Measurements from ENCODE around the gene RIPOR2. TPM values are rescaled to one million over a fixed set of nuclear protein-coding genes. Genes with fewer than 3 reads are reported as not detected.

The RIPOR2 gene
- total and polyA plus RNA-seq, 10 of the 15 experiments (the other 5 are each of a cell fraction or from before 2014, with no cell fraction given): 22.2 to 48.2 (median 34.7) TPM

DNA sequence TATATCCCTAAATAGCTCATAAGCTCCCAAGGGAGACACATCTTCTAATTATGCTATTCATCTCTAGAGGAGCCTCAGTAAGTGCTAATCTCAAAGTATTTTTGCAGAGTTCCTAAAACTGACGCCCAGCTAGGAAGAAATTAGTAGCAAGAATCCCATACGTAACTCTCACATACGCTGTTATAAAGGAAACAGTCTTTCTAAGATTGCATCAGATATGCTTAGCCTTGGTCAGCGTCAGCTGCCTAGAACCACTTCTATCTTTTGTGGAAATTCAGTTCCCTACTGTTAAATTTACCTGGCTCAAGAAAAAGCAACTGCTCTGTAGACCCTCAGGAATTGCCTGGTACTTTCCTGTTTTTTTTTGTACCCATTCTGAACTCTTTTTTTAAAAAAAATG, 13.6 kb downstream of the RIPOR2 start:
- H3K4me3 ChIP-seq: no peak overlapping the region
- no peak overlapping the region; the same call in 1 of the 2 replicates for H3K4me2 ChIP-seq (ENCODE audit: control insufficient read depth, insufficient read depth)
- H3K27me3 ChIP-seq (replicated peaks in 1 of 2; ENCODE audit: control insufficient read depth in 2 of 2, insufficient read depth in 2 of 2, low read length in 1 of 2): no peaks in the 10 kb centered on the region
- H3K9ac ChIP-seq (ENCODE audit: control insufficient read depth, insufficient read depth, low read length): no peak overlapping the region
- TF ChIP-seq JUNB (IDR thresholded peaks at IDR 0.05) (0 out of 2 replicates have a peak, but pooled peaks have one; percentile 23), IKZF1 (conservative IDR thresholded peaks at IDR 0.05) (no peak)
- POLR2A ChIA-PET: no interaction called here
- FAIRE-seq (no peak), ATAC-seq (no peak), DNase-seq (ENCODE audit: low read depth, low spot score) (no peak)
- H3K27ac ChIP-seq (ENCODE audit: control insufficient read depth, insufficient read depth): no peak overlapping the region
- SMC1A ChIA-PET (ENCODE audit: uncharacterized antibody, unreplicated experiment): interaction anchor here (1.1 to 1.6 kb wide), 3 partner anchors 10 to 70 kb away, joined by 3 to 7 read pairs (median 4); partner anchors contain the start of gene RIPOR2
- no peaks in the 10 kb centered on the region for H3K36me3 ChIP-seq (ENCODE audit: control insufficient read depth in 2 of 2, insufficient read depth in 2 of 2, low read length in 1 of 2)
- RAD21 ChIA-PET (ENCODE audit: unreplicated experiment): interaction anchor here (0.8 to 4.9 kb wide), 2 partner anchors 12 kb away, joined by 3 to 31 read pairs; no protein-coding TSS in a partner anchor
- no peak overlapping the region for H2AFZ ChIP-seq (ENCODE audit: control insufficient read depth, low read depth, low read length)
- H3K79me2 ChIP-seq (ENCODE audit: control insufficient read depth, insufficient read depth, low read length): peaks cover 20% of the 10 kb centered on the region
- H3K4me1 ChIP-seq (ENCODE audit: control insufficient read depth, insufficient read depth, low read length): peaks cover 39% of the 10 kb centered on the region
- in situ Hi-C loops (cut with MboI) (no loop called here), intact Hi-C loops (cut with micrococcal nuclease; ENCODE audit: unreplicated experiment) (no loop called here)
- CTCF ChIA-PET: interaction anchor here (0.7 to 5.3 kb wide), 4 partner anchors 11 to 62 kb away, joined by 3 to 82 read pairs (median 3); partner anchors contain the start of gene RIPOR2
- BruUV-seq (replicated peaks): no TSS peak
- WGBS (ENCODE audit: insufficient coverage, insufficient replicate concordance, low lambda C conversion rate, missing lambda C conversion rate): 26% methylated on average over 4 of the region's 4 CpGs
- no peaks in the 10 kb centered on the region; the same call in 2 of the 3 replicates for H3K9me3 ChIP-seq (replicated peaks; ENCODE audit: control insufficient read depth, insufficient read depth, low read length)
- H4K20me1 ChIP-seq (ENCODE audit: control insufficient read depth, insufficient read depth): peaks cover 3% of the 10 kb centered on the region; the same call in 1 of the 2 replicates

DNA sequence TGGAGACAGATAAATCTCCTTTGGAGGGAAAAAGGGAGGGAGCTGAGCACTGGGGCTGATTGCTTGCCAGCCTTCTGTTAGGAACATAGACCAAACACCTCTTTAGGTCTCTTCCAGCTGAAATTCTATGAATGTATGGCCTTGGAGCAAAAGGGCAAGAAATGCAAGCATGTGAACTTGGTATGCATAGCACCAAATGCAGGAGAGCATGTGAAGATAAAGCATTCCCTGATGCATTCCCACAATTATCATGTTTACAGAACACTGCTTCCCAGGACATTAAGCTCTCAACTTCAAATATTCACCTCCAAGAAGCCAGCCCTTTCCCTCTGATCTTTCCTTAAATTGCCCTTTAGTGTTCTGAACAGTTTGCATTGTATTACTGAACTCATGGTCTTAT, 15.6 kb downstream of the RIPOR2 start:
- RAD21 ChIA-PET (ENCODE audit: unreplicated experiment): interaction anchor here (1.1 to 4.9 kb wide), 6 partner anchors 9 to 71 kb away, joined by 3 to 31 read pairs (median 6); no protein-coding TSS in a partner anchor
- Histone ChIP-seq H3K27me3 (replicated peaks in 1 of 2; ENCODE audit: control insufficient read depth in 2 of 2, insufficient read depth in 2 of 2, low read length in 1 of 2) (no peaks in the 10 kb centered on the region), H2AFZ (ENCODE audit: control insufficient read depth, low read depth, low read length) (no peak overlapping the region), H3K9ac (ENCODE audit: control insufficient read depth, insufficient read depth, low read length) (no peak overlapping the region), H3K36me3 (ENCODE audit: control insufficient read depth in 2 of 2, insufficient read depth in 2 of 2, low read length in 1 of 2) (no peaks in the 10 kb centered on the region), H3K4me2 (ENCODE audit: control insufficient read depth, insufficient read depth) (peak overlapping the region; percentile 22), H3K27ac (ENCODE audit: control insufficient read depth, insufficient read depth) (peak overlapping the region; percentile 1; the same call in 1 of the 2 replicates), H4K20me1 (ENCODE audit: control insufficient read depth, insufficient read depth) (peaks cover 3% of the 10 kb centered on the region), H3K4me3 (no peak overlapping the region), H3K79me2 (ENCODE audit: control insufficient read depth, insufficient read depth, low read length) (peaks cover 16% of the 10 kb centered on the region), H3K9me3 (replicated peaks; ENCODE audit: control insufficient read depth, insufficient read depth, low read length) (no peaks in the 10 kb centered on the region), H3K4me1 (ENCODE audit: control insufficient read depth, insufficient read depth, low read length) (peaks cover 32% of the 10 kb centered on the region)
- CTCF ChIA-PET: interaction anchor here (1.3 to 5.3 kb wide), 8 partner anchors 9 to 71 kb away, joined by 3 to 82 read pairs (median 10); partner anchors contain the start of gene RIPOR2
- BruUV-seq (replicated peaks): no TSS peak
- in situ Hi-C loops (cut with MboI) (no loop called here), intact Hi-C loops (cut with micrococcal nuclease; ENCODE audit: unreplicated experiment) (no loop called here)
- SMC1A ChIA-PET (ENCODE audit: uncharacterized antibody, unreplicated experiment): interaction anchor here (0.8 to 4.3 kb wide), 14 partner anchors 9 to 106 kb away, joined by 3 to 44 read pairs (median 4); no protein-coding TSS in a partner anchor
- no peak for ATAC-seq
- no peak for FAIRE-seq
- TF ChIP-seq JUNB (IDR thresholded peaks at IDR 0.05) (no peak), PAX5 (IDR thresholded peaks at IDR 0.05; ENCODE audit: borderline replicate concordance, low read depth, low read length) (no peak), CHD1 (IDR thresholded peaks at IDR 0.05; ENCODE audit: low read depth, low read length) (no peak), TCF3 (IDR thresholded peaks at IDR 0.05; ENCODE audit: borderline replicate concordance, insufficient read depth, low read depth, low read length) (no peak)
- TF ChIP-seq, protein P1, sequence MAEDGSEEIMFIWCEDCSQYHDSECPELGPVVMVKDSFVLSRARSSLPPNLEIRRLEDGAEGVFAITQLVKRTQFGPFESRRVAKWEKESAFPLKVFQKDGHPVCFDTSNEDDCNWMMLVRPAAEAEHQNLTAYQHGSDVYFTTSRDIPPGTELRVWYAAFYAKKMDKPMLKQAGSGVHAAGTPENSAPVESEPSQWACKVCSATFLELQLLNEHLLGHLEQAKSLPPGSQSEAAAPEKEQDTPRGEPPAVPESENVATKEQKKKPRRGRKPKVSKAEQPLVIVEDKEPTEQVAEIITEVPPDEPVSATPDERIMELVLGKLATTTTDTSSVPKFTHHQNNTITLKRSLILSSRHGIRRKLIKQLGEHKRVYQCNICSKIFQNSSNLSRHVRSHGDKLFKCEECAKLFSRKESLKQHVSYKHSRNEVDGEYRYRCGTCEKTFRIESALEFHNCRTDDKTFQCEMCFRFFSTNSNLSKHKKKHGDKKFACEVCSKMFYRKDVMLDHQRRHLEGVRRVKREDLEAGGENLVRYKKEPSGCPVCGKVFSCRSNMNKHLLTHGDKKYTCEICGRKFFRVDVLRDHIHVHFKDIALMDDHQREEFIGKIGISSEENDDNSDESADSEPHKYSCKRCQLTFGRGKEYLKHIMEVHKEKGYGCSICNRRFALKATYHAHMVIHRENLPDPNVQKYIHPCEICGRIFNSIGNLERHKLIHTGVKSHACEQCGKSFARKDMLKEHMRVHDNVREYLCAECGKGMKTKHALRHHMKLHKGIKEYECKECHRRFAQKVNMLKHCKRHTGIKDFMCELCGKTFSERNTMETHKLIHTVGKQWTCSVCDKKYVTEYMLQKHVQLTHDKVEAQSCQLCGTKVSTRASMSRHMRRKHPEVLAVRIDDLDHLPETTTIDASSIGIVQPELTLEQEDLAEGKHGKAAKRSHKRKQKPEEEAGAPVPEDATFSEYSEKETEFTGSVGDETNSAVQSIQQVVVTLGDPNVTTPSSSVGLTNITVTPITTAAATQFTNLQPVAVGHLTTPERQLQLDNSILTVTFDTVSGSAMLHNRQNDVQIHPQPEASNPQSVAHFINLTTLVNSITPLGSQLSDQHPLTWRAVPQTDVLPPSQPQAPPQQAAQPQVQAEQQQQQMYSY (CRISPR knock-in tag; IDR thresholded peaks at IDR 0.05): no peak
- DNase-seq (ENCODE audit: low read depth, low spot score): no peak
- POLR2A ChIA-PET: interaction anchor here (0.6 to 2.1 kb wide), 6 partner anchors 9 to 325 kb away, joined by 3 to 14 read pairs (median 4); no protein-coding TSS in a partner anchor
